ENCODE measurements around the gene SPATS1.
A peak's percentile ranks its signal among the peaks of the same experiment; 100 is the strongest.
"Not testable (repeated sequence)": the region's sequence is repeated elsewhere in the genome, so short reads cannot be mapped to it uniquely, and the experiment has no call there.

Gene SPATS1

GRCh38 chr6:44309631-44310030 lies 32.8 kb upstream of the SPATS1 start:
- intact Hi-C loops (cut with DNase I): loop anchor here (5.0 kb wide), 1 partner anchor 42 kb away; the partner anchor contains the start of gene NFKBIE
- no peak for DNase-seq

DNA sequence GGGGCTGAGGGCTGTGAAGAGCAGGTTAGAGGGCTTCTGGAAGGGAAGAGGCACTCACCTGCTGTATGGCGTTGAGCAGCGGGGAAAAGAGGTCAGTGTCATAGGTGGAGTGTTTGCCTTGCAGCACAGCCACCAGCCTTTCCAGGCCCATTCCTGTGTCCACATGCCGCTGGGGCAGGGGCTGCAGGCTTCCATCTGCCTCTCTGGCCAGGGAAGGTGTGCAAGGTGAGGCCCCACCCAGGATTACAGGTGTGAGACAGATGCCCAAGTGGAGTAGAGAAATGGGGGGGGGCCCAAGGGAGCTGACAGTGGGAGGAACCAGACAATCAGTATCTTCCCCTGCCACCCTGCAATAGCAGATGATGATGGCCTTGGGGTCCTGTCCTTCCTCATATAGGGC lies 32.2 kb upstream of the SPATS1 start:
- intact Hi-C loops (cut with DNase I): loop anchor here (5.0 kb wide), 1 partner anchor 43 kb away; the partner anchor contains the start of gene NFKBIE
- no peak for DNase-seq

- intact Hi-C loops (cut with DNase I): loop anchor here (5.0 kb wide), 1 partner anchor 44 kb away; the partner anchor contains the start of gene NFKBIE
Measured at GRCh38 chr6:44311304-44311703, 31.1 kb upstream of the SPATS1 start.

GRCh38 chr6:44311767-44312166 lies 30.7 kb upstream of the SPATS1 start:
- intact Hi-C loops (cut with DNase I): loop anchor here (5.0 kb wide), 1 partner anchor 44 kb away; the partner anchor contains the start of gene NFKBIE
- no peak for DNase-seq

More at GRCh38 chr6:44311304-44311703, 31.1 kb upstream of the SPATS1 start:
- no peak for DNase-seq

DNA sequence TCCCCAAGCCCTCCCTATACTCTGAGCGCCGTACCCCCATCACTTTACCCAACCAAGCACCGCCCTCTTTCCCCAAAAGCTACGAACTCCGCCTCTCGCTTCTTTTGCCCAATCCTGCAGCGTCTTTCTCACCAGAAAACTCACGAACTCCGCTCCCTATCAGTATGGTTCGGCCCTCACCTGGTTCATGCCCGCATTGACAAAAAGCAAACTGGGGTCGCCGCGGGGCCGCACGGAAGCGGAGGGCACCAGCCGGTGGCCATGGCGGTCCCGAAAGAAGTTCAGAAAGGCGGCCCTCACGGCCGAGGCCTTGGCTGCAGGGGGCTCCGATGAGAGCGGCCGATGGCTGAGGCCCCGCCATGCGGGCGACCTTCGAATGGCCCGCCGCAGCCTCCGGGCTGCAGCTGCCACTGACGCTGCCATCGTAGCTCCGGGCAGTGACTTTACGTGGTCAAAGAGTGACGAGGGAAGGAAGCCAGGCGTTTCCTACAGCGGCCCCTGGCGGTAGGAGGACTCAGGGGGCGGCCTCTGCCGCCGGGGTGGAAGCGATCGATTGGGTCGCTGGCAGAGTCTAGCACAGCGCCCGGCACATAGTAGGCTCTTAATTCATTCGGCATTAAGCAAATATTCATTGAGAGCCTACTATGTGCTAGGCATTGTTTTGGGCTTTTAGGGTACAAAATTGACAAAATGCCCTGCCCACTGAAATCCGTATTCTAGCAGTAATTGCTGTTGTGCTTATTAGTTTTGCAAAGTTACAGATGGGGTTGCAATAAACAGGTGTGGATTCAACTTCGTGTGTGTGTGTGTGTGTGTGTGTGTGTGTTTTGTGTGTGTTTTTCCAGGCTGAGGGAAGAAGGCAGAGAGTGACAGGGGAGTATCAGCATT lies 29.3 kb upstream of the SPATS1 start, which contains the start of gene AARS2:
Gene AARS2 (minus strand): TSS at position 447 of the 888 bp plus-strand sequence. CDS start 24 bp downstream, at position 423.
- intact Hi-C loops (cut with DNase I): loop anchor here (5.0 kb wide), 1 partner anchor 46 kb away; the partner anchor contains the start of gene NFKBIE

DNA sequence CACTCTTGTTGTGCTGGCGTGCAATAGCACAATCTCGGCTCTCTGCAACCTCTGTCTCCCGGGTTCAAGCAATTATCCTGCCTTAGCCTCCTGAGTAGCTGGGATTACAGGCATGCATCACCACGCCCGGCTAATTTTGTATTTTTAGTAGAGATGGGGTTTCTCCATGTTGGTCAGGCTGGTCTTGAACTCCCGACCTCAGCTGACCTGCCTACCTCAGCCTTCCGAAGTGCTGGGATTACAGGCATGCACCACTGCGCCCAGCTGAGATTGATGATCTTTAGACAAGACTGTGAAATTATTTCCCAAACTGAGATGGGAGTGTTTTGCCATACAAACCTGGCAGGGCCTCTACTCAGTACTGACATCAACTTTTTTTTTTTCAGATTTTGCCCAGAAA lies 27.8 kb upstream of the SPATS1 start:
- intact Hi-C loops (cut with DNase I): loop anchor here (5.0 kb wide), 1 partner anchor 47 kb away; the partner anchor contains the start of gene NFKBIE
- not testable (repeated sequence) for DNase-seq

More for the DNA sequence above, 29.3 kb upstream of the SPATS1 start, which contains the start of gene AARS2:
- peak; percentile 76 to 95 (median 90) for DNase-seq

DNA sequence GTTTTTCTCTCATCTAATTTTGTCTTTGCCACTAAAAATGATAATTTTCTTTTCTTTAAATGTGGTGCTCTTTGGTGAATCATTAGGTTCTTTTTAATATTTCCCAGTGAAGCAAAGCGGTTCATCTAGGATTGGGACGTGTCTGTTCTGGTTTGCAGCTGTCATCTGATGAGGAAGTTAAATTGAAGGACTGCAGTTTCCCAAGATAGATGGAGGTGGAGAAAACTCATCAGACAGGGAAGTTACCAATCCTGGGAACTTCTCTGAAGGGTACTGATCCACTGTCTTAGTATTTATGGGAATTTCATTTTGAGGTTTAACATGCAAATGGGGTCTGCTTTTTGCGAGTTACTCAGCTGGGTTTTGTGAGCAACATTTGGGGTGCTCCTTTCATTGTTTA lies 26.9 kb upstream of the SPATS1 start:
- intact Hi-C loops (cut with DNase I): no loop called here
- no peak for DNase-seq

GRCh38 chr6:44315951-44316350 lies 26.5 kb upstream of the SPATS1 start:
- no peak for DNase-seq
- intact Hi-C loops (cut with DNase I): no loop called here

GRCh38 chr6:44316481-44316880 lies 26.0 kb upstream of the SPATS1 start:
- DNase-seq: peak in 3 of 42 donors; percentile 19 to 44 (median 28)
- intact Hi-C loops (cut with DNase I): no loop called here

- DNase-seq; intact Hi-C loops (cut with DNase I): not testable (repeated sequence)
Measured at GRCh38 chr6:44317136-44317631, 25.3 kb upstream of the SPATS1 start.

DNA sequence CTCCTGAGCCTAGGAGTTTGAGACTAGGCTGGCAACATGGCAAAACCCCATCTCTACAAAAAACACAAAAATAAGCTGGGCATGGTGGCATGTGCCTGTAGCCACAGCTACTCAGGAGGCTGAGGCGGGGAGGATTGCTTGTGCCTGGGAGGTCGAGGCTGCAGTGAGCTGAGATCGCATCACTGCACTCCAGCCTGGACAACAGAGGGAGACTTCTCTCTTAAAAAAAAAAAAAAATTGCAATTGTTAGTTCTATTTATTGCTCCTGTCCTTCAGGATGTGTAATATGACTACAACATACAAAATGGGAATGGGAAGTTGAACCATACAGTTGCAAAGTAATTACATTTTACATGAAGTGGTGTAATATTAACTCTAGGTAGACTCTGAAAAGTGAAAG lies 21.2 kb upstream of the SPATS1 start:
- DNase-seq: no peak
- intact Hi-C loops (cut with DNase I): no loop called here

DNA sequence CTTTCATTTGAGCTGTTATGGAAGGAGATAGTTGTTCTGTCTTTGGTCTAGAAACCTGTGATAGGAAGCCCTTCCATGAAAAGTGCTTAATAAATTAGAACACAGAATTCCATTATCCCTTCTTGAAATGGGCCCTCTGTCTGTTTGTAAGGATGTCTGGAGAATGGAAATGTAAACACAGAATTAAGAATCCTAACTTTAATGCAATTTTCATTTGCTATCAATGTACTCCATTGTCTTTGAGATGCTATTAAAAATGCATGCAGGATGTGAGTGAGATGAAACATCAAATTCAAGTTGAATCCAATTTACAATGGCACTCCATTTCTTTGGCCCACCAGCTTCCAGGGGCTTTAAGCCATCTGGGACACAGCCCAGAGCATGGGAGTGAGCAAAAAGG lies 15.4 kb upstream of the SPATS1 start:
- peak in 1 of 42 donors; percentile 14 for DNase-seq
- intact Hi-C loops (cut with DNase I): no loop called here

GRCh38 chr6:44327760-44328159 lies 14.7 kb upstream of the SPATS1 start:
- DNase-seq: no peak
- intact Hi-C loops (cut with DNase I): no loop called here

GRCh38 chr6:44328203-44328602 lies 14.2 kb upstream of the SPATS1 start:
- intact Hi-C loops (cut with DNase I); DNase-seq: not testable (repeated sequence)

DNA sequence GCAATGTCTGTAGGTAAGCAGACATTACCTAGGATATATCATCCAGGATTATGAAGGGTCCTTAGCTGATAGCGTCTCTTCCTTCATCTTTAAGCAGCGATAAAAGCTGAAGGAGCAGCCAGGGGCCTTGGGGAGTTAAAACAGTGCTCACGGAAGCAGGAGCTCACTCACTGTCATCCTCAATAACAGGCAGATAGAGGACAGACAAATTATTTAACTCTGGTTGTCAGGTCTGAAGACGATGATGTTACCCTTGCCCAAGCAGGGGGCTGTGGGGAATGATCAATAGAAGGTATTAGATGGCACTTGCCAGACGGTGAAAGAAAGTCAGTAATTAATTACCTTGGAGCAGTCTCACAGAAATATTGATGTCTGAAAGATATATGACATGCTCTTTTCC lies 12.6 kb upstream of the SPATS1 start:
- no peak for DNase-seq
- intact Hi-C loops (cut with DNase I): loop anchor here (10.0 kb wide), 1 partner anchor 155 kb away; no protein-coding TSS in a partner anchor

DNA sequence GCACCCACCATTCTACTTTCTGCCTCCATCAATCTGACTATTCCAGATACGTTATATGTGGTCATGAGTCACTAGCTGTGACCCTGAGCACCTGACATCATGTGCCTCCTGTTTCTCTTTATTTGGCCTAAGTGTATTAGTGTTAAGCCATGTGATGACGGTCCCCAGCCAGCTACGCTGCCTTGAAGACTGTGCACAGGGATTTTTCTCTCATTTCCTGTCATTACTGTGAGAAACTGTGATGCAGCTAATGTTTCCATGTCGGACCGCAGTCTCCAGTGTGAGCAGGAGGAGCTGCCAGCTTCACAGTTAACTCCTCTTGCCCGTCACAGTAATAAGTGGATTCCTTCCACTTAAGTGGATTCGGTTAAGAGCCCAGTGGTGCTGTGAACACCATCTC lies 9.9 kb upstream of the SPATS1 start:
- intact Hi-C loops (cut with DNase I): loop anchor here (10.0 kb wide), 1 partner anchor 158 kb away; no protein-coding TSS in a partner anchor
- no peak for DNase-seq

- intact Hi-C loops (cut with DNase I): loop anchor here (10.0 kb wide), 1 partner anchor 159 kb away; no protein-coding TSS in a partner anchor
- DNase-seq: no peak
Measured at GRCh38 chr6:44333273-44333919, 9.1 kb upstream of the SPATS1 start.

DNA sequence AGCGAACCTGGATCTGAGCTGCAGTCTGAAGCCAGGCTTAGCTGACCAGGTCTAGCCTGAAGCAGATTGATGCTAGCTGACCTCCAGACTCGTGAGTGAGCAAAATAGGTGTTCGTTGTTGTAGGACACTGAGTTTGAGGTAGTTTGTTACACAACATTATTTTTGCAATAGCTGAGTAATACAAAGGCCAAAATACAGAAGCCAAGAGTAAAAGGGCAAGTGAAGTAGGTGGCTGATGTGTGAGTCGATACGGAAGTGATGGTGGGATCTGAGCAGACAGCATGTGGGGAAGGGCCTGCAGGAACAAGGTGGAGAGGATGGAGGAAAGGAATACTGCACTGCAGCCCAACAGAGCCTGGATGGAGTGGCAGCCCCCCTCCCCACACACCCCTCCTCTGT lies 8.5 kb upstream of the SPATS1 start:
- no peak for DNase-seq
- intact Hi-C loops (cut with DNase I): loop anchor here (10.0 kb wide), 1 partner anchor 159 kb away; no protein-coding TSS in a partner anchor

DNA sequence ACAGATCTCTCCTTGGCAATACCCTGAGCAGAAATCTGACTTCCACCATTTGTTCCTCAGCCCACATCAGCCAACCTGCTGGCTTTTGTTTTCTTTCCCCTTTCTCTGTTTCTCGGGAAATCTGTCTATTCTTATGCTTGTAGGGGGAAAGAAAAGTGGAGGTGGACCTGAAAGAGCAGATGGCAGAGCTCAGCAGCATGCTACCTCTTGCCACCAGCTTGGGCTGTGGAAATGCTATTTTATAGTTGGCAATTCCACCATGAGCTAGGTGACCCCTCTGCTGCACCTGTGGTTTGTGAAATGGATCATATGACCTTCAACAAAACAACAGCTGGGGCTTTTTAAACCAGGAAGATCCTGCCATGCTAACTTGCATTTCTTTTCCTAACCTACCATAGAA lies 6.8 kb upstream of the SPATS1 start:
- DNase-seq: no peak
- intact Hi-C loops (cut with DNase I): loop anchor here (5.0 to 10.0 kb wide), 2 partner anchors 68 to 161 kb away; partner anchors contain the start of gene NFKBIE
